GM10266 (cell line): ENCODE data around the gene PNMA1.

Experiments used
- DNase-seq: peaks from one replicate; pipeline ENCODE4 v3.0.0; 2012; ENCODE audit errors: extremely low spot score
- CTCF ChIP-seq: IDR thresholded peaks from 2 replicates; pipeline ENCODE4 v1.5.1; 2012; ENCODE audit warnings: mild to moderate bottlenecking, low read depth; ENCODE audit not compliant: control insufficient read depth, insufficient read depth; ENCODE audit errors: missing control alignments

Gene PNMA1

GRCh38 chr14:73740618-73741326 lies 26.6 kb upstream of the PNMA1 start:
- DNase-seq: no peak
- TF ChIP-seq CTCF: no peak

- no peak for TF ChIP-seq CTCF
- no peak for DNase-seq
Observed at GRCh38 chr14:73739899-73740617, 25.9 kb upstream of the PNMA1 start.

GRCh38 chr14:73739174-73739898 lies 25.2 kb upstream of the PNMA1 start:
- DNase-seq: no peak
- no peak for TF ChIP-seq CTCF

GRCh38 chr14:73738518-73739173 lies 24.5 kb upstream of the PNMA1 start:
- DNase-seq: no peak
- TF ChIP-seq CTCF: no peak

- no peak for TF ChIP-seq CTCF
- DNase-seq: no peak
Observed at GRCh38 chr14:73736842-73737241, 22.7 kb upstream of the PNMA1 start.

- no peak for DNase-seq
- TF ChIP-seq CTCF: no peak
Observed at GRCh38 chr14:73732006-73732405, 17.8 kb upstream of the PNMA1 start.
